ENCODE results near the gene PRM1. TPM values are rescaled to one million over a fixed set of nuclear protein-coding genes. Genes with fewer than 3 reads are reported as not detected.

The PRM1 gene
- total RNA-seq, 1 donor from 2014 or later = not detected

- intact Hi-C loops (cut with micrococcal nuclease) = loop anchor here (5.0 to 10.0 kb wide), 2 partner anchors 98 to 284 kb away; no protein-coding TSS in a partner anchor
- Histone ChIP-seq H3K9me3 (replicated peaks) (no peaks in the 10 kb centered on the region), H3K27ac (replicated peaks) (peak overlapping the region; percentile 100), H3K4me1 (peaks cover 58% of the 10 kb centered on the region), H3K27me3 (ENCODE audit: low read depth) (no peaks in the 10 kb centered on the region), H3K4me3 (peak overlapping the region; percentile 90), H3K36me3 (no peaks in the 10 kb centered on the region)
- DNase-seq = peak; percentile 76
- TF ChIP-seq CTCF (IDR thresholded peaks at IDR 0.05; ENCODE audit: borderline replicate concordance) = no peak
Measured at GRCh38 chr16:11256661-11257130, 24.4 kb downstream of the PRM1 start.

GRCh38 chr16:11255737-11256660 is 25.1 kb downstream of the PRM1 start, which contains the start of gene SOCS1:
SOCS1 (minus strand) TSS chr16:11256204; CDS start chr16:11255478, 726 bp downstream.
- peak; percentile 87 for DNase-seq
- H3K4me1 ChIP-seq = peaks cover 58% of the 10 kb centered on the region
- no peaks in the 10 kb centered on the region for H3K27me3 ChIP-seq (ENCODE audit: low read depth)
- peak within 1 kb of the TSS; percentile 100 for H3K27ac ChIP-seq (replicated peaks)
- peak; percentile 94 for TF ChIP-seq CTCF (IDR thresholded peaks at IDR 0.05; ENCODE audit: borderline replicate concordance)
- H3K36me3 ChIP-seq = no peaks in the 10 kb centered on the region
- intact Hi-C loops (cut with micrococcal nuclease) = loop anchor here (5.0 to 10.0 kb wide), 2 partner anchors 99 to 284 kb away; no protein-coding TSS in a partner anchor
- peak within 1 kb of the TSS; percentile 90 for H3K4me3 ChIP-seq
- H3K9me3 ChIP-seq (replicated peaks) = no peaks in the 10 kb centered on the region

GRCh38 chr16:11254913-11255736 is 26.0 kb downstream of the PRM1 start:
- Histone ChIP-seq H3K27ac (replicated peaks) (peak overlapping the region; percentile 100), H3K9me3 (replicated peaks) (no peaks in the 10 kb centered on the region), H3K4me3 (peak overlapping the region; percentile 90), H3K27me3 (ENCODE audit: low read depth) (no peaks in the 10 kb centered on the region), H3K36me3 (no peaks in the 10 kb centered on the region), H3K4me1 (peaks cover 58% of the 10 kb centered on the region)
- peak; percentile 33 for DNase-seq
- TF ChIP-seq CTCF (IDR thresholded peaks at IDR 0.05; ENCODE audit: borderline replicate concordance) = no peak
- intact Hi-C loops (cut with micrococcal nuclease) = loop anchor here (5.0 to 10.0 kb wide), 2 partner anchors 100 to 283 kb away; no protein-coding TSS in a partner anchor

- no peaks in the 10 kb centered on the region for H3K27me3 ChIP-seq (ENCODE audit: low read depth)
- no peak for TF ChIP-seq CTCF (IDR thresholded peaks at IDR 0.05; ENCODE audit: borderline replicate concordance)
- no peaks in the 10 kb centered on the region for H3K9me3 ChIP-seq (replicated peaks)
- H3K36me3 ChIP-seq = no peaks in the 10 kb centered on the region
- peak overlapping the region; percentile 100 for H3K27ac ChIP-seq (replicated peaks)
- no peak for DNase-seq
- intact Hi-C loops (cut with micrococcal nuclease) = loop anchor here (10.0 kb wide), 1 partner anchor 101 kb away; no protein-coding TSS in a partner anchor
- peaks cover 54% of the 10 kb centered on the region for H3K4me1 ChIP-seq
- peak overlapping the region; percentile 90 for H3K4me3 ChIP-seq
Measured at GRCh38 chr16:11253995-11254912, 26.9 kb downstream of the PRM1 start.
